Liver (tissue), 9 donors: ENCODE data around the gene PTCD1. TPM values are rescaled to one million over a fixed set of nuclear protein-coding genes. Genes with fewer than 3 reads are reported as not detected.

ENCODE experiments used
- DNase-seq: peaks from one replicate; pipeline ENCODE4 v3.0.0-alpha.2; 2017; ENCODE audit warnings: low spot score
- H3K27ac ChIP-seq, 2 donors: one replicate each; pipeline ENCODE4 v1.7.0; 2013; ENCODE audit warnings: inconsistent platforms in 2 of 2, low read length in 2 of 2, control low read depth in 1 of 2, low read depth in 1 of 2, mild to moderate bottlenecking in 1 of 2
- H3K27me3 ChIP-seq, 4 donors: one replicate each; pipeline versions ENCODE4 v1.6.1 to v1.7.0; 2013; ENCODE audit warnings: low read length in 3 of 4, inconsistent platforms in 1 of 4, mild to moderate bottlenecking in 1 of 4, moderate library complexity in 1 of 4; ENCODE audit not compliant: control insufficient read depth in 4 of 4, insufficient read depth in 4 of 4
- H3K36me3 ChIP-seq, 4 donors: one replicate each; pipeline versions ENCODE4 v1.6.1 to v1.7.0; 2013; ENCODE audit warnings: low read length in 3 of 4, mild to moderate bottlenecking in 3 of 4, low read depth in 1 of 4, moderate library complexity in 1 of 4; ENCODE audit not compliant: control insufficient read depth in 4 of 4, insufficient read depth in 3 of 4
- H3K4me1 ChIP-seq, 4 donors: one replicate each; pipeline versions ENCODE4 v1.6.1 to v1.7.0; 2013; ENCODE audit warnings: low read length in 3 of 4, mild to moderate bottlenecking in 3 of 4, moderate library complexity in 1 of 4; ENCODE audit not compliant: control insufficient read depth in 4 of 4, insufficient read depth in 4 of 4
- H3K4me3 ChIP-seq, 3 donors: one replicate each; pipeline versions ENCODE4 v1.6.1 to v1.7.0; 2013; ENCODE audit warnings: low read length in 3 of 3, control low read depth in 1 of 3, low read depth in 1 of 3, mild to moderate bottlenecking in 1 of 3
- H3K9ac ChIP-seq, 2 donors: one replicate each; pipeline ENCODE4 v1.7.0; 2013; ENCODE audit warnings: low read length in 2 of 2, mild to moderate bottlenecking in 2 of 2, moderate library complexity in 2 of 2, control low read depth in 1 of 2, low read depth in 1 of 2
- H3K9me3 ChIP-seq, 4 donors: one replicate each; pipeline versions ENCODE4 v1.6.1 to v1.7.0; 2013; ENCODE audit warnings: low read length in 3 of 4; ENCODE audit not compliant: control insufficient read depth in 4 of 4
- ATF3 ChIP-seq: IDR thresholded peaks from 2 replicates; pipeline ENCODE4 v1.6.1; 2016; ENCODE audit warnings: antibody characterized with exemption
- CTCF ChIP-seq: fragments of 150-350 bp; IDR thresholded peaks from 2 replicates; pipeline ENCODE4 v1.5.1; 2017; ENCODE audit warnings: improper control_type of control experiment, low read depth, low read length; ENCODE audit not compliant: missing input control
- EGR1 ChIP-seq, 2 donors: IDR thresholded peaks; 2 replicates each; pipeline ENCODE4 v1.6.1; 2016 to 2018; ENCODE audit warnings: antibody characterized with exemption in 2 of 2, low read depth in 2 of 2
- FOXA1 ChIP-seq: IDR thresholded peaks from 2 replicates; pipeline ENCODE4 v1.6.1; 2016; ENCODE audit warnings: antibody characterized with exemption
- FOXA2 ChIP-seq: IDR thresholded peaks from 2 replicates; pipeline ENCODE4 v1.6.1; 2016; ENCODE audit warnings: antibody characterized with exemption
- HNF4A ChIP-seq, 2 donors: conservative IDR thresholded peaks; 2 replicates each; pipeline ENCODE4 v1.6.1; 2016; ENCODE audit warnings: antibody characterized with exemption in 2 of 2, mild to moderate bottlenecking in 2 of 2
- HNF4G ChIP-seq: IDR thresholded peaks from 2 replicates; pipeline ENCODE4 v1.6.1; 2016; ENCODE audit warnings: antibody characterized with exemption
- JUND ChIP-seq, 2 donors: IDR thresholded peaks; 2 replicates each; pipeline ENCODE4 v1.6.1; 2016; ENCODE audit warnings: antibody characterized with exemption in 2 of 2
- MAX ChIP-seq: IDR thresholded peaks from 2 replicates; pipeline ENCODE4 v1.6.1; 2016; ENCODE audit warnings: antibody characterized with exemption
- NR2F2 ChIP-seq: IDR thresholded peaks from 2 replicates; pipeline ENCODE4 v1.6.1; 2016; ENCODE audit warnings: antibody characterized with exemption
- RAD21 ChIP-seq, 2 donors: IDR thresholded peaks; 2 replicates each; pipeline ENCODE4 v1.6.1; 2016; ENCODE audit warnings: antibody characterized with exemption in 2 of 2, mild to moderate bottlenecking in 2 of 2
- REST ChIP-seq: IDR thresholded peaks from 2 replicates; pipeline ENCODE4 v1.6.1; 2016; ENCODE audit warnings: antibody characterized with exemption, mild to moderate bottlenecking
- RXRA ChIP-seq, 2 donors: IDR thresholded peaks; 2 replicates each; pipeline ENCODE4 v1.6.1; 2017 to 2018; ENCODE audit warnings: antibody characterized with exemption in 2 of 2, mild to moderate bottlenecking in 1 of 2
- SP1 ChIP-seq: IDR thresholded peaks from 2 replicates; pipeline ENCODE4 v1.6.1; 2018; ENCODE audit warnings: antibody characterized with exemption, mild to moderate bottlenecking
- TAF1 ChIP-seq: conservative IDR thresholded peaks from 2 replicates; pipeline ENCODE4 v1.6.1; 2016; ENCODE audit warnings: antibody characterized with exemption, mild to moderate bottlenecking
- YY1 ChIP-seq: IDR thresholded peaks from 2 replicates; pipeline ENCODE4 v1.6.1; 2016; ENCODE audit warnings: antibody characterized with exemption, mild to moderate bottlenecking
- ZBTB33 ChIP-seq: IDR thresholded peaks from 2 replicates; pipeline ENCODE4 v1.6.1; 2016; ENCODE audit warnings: antibody characterized with exemption
- WGBS: extraction: QIAGEN DNeasy Blood & Tissue Kit; methylation state at CpG from one replicate; pipeline ENCODE4 v1.1.7; 2013; 5-methylcytosine and 5-hydroxymethylcytosine counted together
- polyA plus RNA-seq, 2 donors: library from polyadenylated mRNA; stranded (reverse) in 1 of 2; unstranded in 1 of 2; fragments of 200-250 nt in 1 of 2; fragments of >200 nt in 1 of 2; fragmentation: Nextera tagmentation in 1 of 2; extraction: Ambion mirVana in 1 of 2; gene quantifications; one replicate each; pipeline versions ENCODE4 v1.2.1 to v1.2.3, GENCODE V29; 2013 to 2015
- total RNA-seq, 2 donors: library from RNA; depleted of rRNA; stranded (reverse); fragments of >200 nt; gene quantifications; one replicate each; pipeline ENCODE4 v1.2.3, GENCODE V29; 2014
- donor health status: healthy.
- donor health status: healthy.
- donor health status: healthy.
- donor health status: healthy.
- donor health status: healthy.

PTCD1 gene
- total and polyA plus RNA-seq, 4 donors = 3.1 to 4.3 (median 3.8) TPM

- 95% methylated on average over 5 of the region's 5 CpGs for WGBS
- H3K27me3 ChIP-seq = no peaks in the 10 kb centered on the region
- TF ChIP-seq ZBTB33 (no peak), HNF4G (no peak), MAX (no peak), RXRA (IDR thresholded peaks at IDR 0.05) (no peak), FOXA1 (no peak), CTCF (no peak), HNF4A (conservative IDR thresholded peaks at IDR 0.05) (no peak), ATF3 (no peak), RAD21 (IDR thresholded peaks at IDR 0.05) (no peak), TAF1 (no peak), JUND (IDR thresholded peaks at IDR 0.05) (no peak), FOXA2 (no peak), SP1 (no peak), REST (no peak), YY1 (no peak)
- no peak for DNase-seq
- H3K9me3 ChIP-seq = no peaks in the 10 kb centered on the region
- H3K4me3 ChIP-seq = no peak overlapping the region
- peaks cover 3 to 18% (median 16%) of the 10 kb centered on the region in 4 donors for H3K4me1 ChIP-seq
- peaks cover 4 to 51% (median 20%) of the 10 kb centered on the region in 4 donors for H3K36me3 ChIP-seq
- no peak overlapping the region for H3K9ac ChIP-seq
- no peak overlapping the region for H3K27ac ChIP-seq
Observed at GRCh38 chr7:99403764-99404163, 34.8 kb downstream of the PTCD1 start.

GRCh38 chr7:99402854-99403253 is 35.7 kb downstream of the PTCD1 start:
- no peak for DNase-seq
- 97% methylated on average over 3 of the region's 3 CpGs for WGBS
- H3K27ac ChIP-seq = no peak overlapping the region
- no peaks in the 10 kb centered on the region for H3K27me3 ChIP-seq
- H3K4me3 ChIP-seq = no peak overlapping the region
- H3K36me3 ChIP-seq = peaks cover 4 to 59% (median 21%) of the 10 kb centered on the region in 4 donors
- H3K9ac ChIP-seq = no peak overlapping the region
- H3K4me1 ChIP-seq = peaks cover 3 to 17% (median 16%) of the 10 kb centered on the region in 4 donors
- no peaks in the 10 kb centered on the region for H3K9me3 ChIP-seq
- no peak for TF ChIP-seq ATF3
- TF ChIP-seq HNF4A (conservative IDR thresholded peaks at IDR 0.05) = no peak
- no peak for TF ChIP-seq EGR1 (IDR thresholded peaks at IDR 0.05; ENCODE audit: low read depth in 2 of 2)
- TF ChIP-seq REST = no peak
- no peak for TF ChIP-seq ZBTB33
- TF ChIP-seq NR2F2 = no peak
- TF ChIP-seq RAD21 (IDR thresholded peaks at IDR 0.05) = no peak
